KG1 (cell line): ENCODE measurements around the gene KCNN2.

Source experiments
- DNase-seq: peaks from one replicate; lab custom pipeline; 2025; lab: John Stamatoyannopoulos, UW

KCNN2 gene

GRCh38 chr5:114361724-114362196 is at the start of gene KCNN2:
Gene KCNN2, plus strand, starts transcription at chr5:114362070. Its CDS starts 70 bp downstream, at chr5:114362140.
- no peak for DNase-seq

GRCh38 chr5:114312658-114313057 is 49.2 kb upstream of the KCNN2 start:
- DNase-seq, result no peak

- no peak for DNase-seq
Observed at GRCh38 chr5:114314061-114314460, 47.8 kb upstream of the KCNN2 start.

GRCh38 chr5:114316167-114316566 is 45.7 kb upstream of the KCNN2 start:
- no peak for DNase-seq

GRCh38 chr5:114317751-114318150 is 44.1 kb upstream of the KCNN2 start:
- DNase-seq, result no peak

- DNase-seq, result no peak
Observed at GRCh38 chr5:114319236-114319635, 42.6 kb upstream of the KCNN2 start.

- no peak for DNase-seq
Observed at GRCh38 chr5:114319821-114320220, 42.0 kb upstream of the KCNN2 start.

GRCh38 chr5:114324282-114324681 is 37.6 kb upstream of the KCNN2 start:
- DNase-seq, result no peak

- DNase-seq, result no peak
Observed at GRCh38 chr5:114325541-114325940, 36.3 kb upstream of the KCNN2 start.

GRCh38 chr5:114327474-114327873 is 34.4 kb upstream of the KCNN2 start:
- no peak for DNase-seq

GRCh38 chr5:114327987-114328386 is 33.9 kb upstream of the KCNN2 start:
- DNase-seq, result no peak

GRCh38 chr5:114330916-114331531 is 30.8 kb upstream of the KCNN2 start:
- DNase-seq, result no peak

- DNase-seq, result no peak
Observed at GRCh38 chr5:114332493-114332892, 29.4 kb upstream of the KCNN2 start.

GRCh38 chr5:114332925-114333324 is 28.9 kb upstream of the KCNN2 start:
- DNase-seq, result no peak

- no peak for DNase-seq
Observed at GRCh38 chr5:114335391-114335790, 26.5 kb upstream of the KCNN2 start.

GRCh38 chr5:114339108-114339507 is 22.8 kb upstream of the KCNN2 start:
- no peak for DNase-seq

- no peak for DNase-seq
Observed at GRCh38 chr5:114346181-114346580, 15.7 kb upstream of the KCNN2 start.

- DNase-seq, result no peak
Observed at GRCh38 chr5:114355086-114355830, 6.6 kb upstream of the KCNN2 start.

GRCh38 chr5:114358329-114358728 is 3.5 kb upstream of the KCNN2 start:
- DNase-seq, result no peak

GRCh38 chr5:114360357-114360756 is 1.5 kb upstream of the KCNN2 start:
- no peak for DNase-seq

- DNase-seq, result no peak
Observed at GRCh38 chr5:114360816-114361723, 800 bp upstream of the KCNN2 start.

GRCh38 chr5:114362197-114362976 is 517 bp downstream of the KCNN2 start:
- DNase-seq, result no peak
